ENCODE results near the gene GRIN3A.

DNA sequence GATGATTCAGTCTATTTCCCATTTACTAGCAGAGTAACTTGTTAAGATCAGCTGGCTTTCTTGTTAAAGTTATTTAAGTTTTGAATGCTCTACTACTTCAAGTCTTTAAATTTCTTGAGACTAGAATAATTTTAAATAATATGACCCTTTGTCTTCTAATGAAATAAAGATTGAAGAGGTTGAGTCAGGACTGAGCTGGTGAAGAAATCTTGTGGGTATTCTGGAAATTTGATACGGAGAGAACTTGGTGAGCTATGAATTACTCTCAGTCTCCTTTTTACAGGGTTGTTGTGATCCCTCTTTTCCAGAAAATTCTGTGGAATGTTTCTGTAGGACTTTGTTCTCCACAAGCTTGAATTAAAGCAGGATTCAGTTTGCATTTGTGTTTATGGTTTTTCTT lies 175.5 kb downstream of the GRIN3A start:
- TF ChIP-seq, protein P1, sequence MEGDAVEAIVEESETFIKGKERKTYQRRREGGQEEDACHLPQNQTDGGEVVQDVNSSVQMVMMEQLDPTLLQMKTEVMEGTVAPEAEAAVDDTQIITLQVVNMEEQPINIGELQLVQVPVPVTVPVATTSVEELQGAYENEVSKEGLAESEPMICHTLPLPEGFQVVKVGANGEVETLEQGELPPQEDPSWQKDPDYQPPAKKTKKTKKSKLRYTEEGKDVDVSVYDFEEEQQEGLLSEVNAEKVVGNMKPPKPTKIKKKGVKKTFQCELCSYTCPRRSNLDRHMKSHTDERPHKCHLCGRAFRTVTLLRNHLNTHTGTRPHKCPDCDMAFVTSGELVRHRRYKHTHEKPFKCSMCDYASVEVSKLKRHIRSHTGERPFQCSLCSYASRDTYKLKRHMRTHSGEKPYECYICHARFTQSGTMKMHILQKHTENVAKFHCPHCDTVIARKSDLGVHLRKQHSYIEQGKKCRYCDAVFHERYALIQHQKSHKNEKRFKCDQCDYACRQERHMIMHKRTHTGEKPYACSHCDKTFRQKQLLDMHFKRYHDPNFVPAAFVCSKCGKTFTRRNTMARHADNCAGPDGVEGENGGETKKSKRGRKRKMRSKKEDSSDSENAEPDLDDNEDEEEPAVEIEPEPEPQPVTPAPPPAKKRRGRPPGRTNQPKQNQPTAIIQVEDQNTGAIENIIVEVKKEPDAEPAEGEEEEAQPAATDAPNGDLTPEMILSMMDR (IDR thresholded peaks at IDR 0.05) = no peak
- no peak for TF ChIP-seq POLR2A (IDR thresholded peaks at IDR 0.05)

Measured in body of pancreas (tissue), 4 donors.